Nephron (organoid): ENCODE measurements around the gene SERPINB2.

Experiments
- H3K27ac Mint-ChIP-seq, 3 experiments: 2 replicates each; pipeline ENCODE4 v1.8.0; 2020; ENCODE audit warnings: mixed read lengths in 3 of 3, mild to moderate bottlenecking in 2 of 3, moderate library complexity in 1 of 3
- H3K27me3 Mint-ChIP-seq: 2 replicates; pipeline ENCODE4 v1.8.0; 2021; ENCODE audit warnings: low read depth, mild to moderate bottlenecking, moderate library complexity, mixed read lengths
- H3K36me3 Mint-ChIP-seq: 2 replicates; pipeline ENCODE4 v1.8.0; 2020; ENCODE audit warnings: low read depth, mixed read lengths
- H3K4me1 Mint-ChIP-seq: 2 replicates; pipeline ENCODE4 v1.8.0; 2020; ENCODE audit warnings: mixed read lengths
- H3K4me3 Mint-ChIP-seq, 3 experiments: 2 replicates each; pipeline ENCODE4 v1.8.0; 2020; ENCODE audit warnings: mild to moderate bottlenecking in 3 of 3, mixed read lengths in 3 of 3, moderate library complexity in 2 of 3
- H3K9me3 Mint-ChIP-seq: 2 replicates; pipeline ENCODE4 v1.8.0; 2020; ENCODE audit warnings: mixed read lengths
- CTCF ChIP-seq, 3 experiments: fragments of 200-600 bp; sonication (generic); IDR thresholded peaks; one replicate each; pipeline ENCODE4 v1.5.0; 2021; ENCODE audit warnings: antibody characterized with exemption in 3 of 3; ENCODE audit not compliant: unreplicated experiment in 3 of 3

Gene SERPINB2

GRCh38 chr18:63858456-63858855, 29.0 kb upstream of the SERPINB2 start:
- Mint-ChIP-seq H3K4me1 (no peaks in the 10 kb centered on the region), H3K9me3 (peaks cover 8% of the 10 kb centered on the region), H3K27me3 (no peaks in the 10 kb centered on the region), H3K36me3 (no peaks in the 10 kb centered on the region), H3K27ac (no peak overlapping the region), H3K4me3 (no peak overlapping the region)
- TF ChIP-seq CTCF (IDR thresholded peaks at IDR 0.05; ENCODE audit: unreplicated experiment in 3 of 3), result no peak

GRCh38 chr18:63859781-63860475, 27.6 kb upstream of the SERPINB2 start:
- H3K27ac Mint-ChIP-seq, result no peak overlapping the region
- H3K9me3 Mint-ChIP-seq, result peaks cover 7% of the 10 kb centered on the region
- H3K4me1 Mint-ChIP-seq, result no peaks in the 10 kb centered on the region
- H3K27me3 Mint-ChIP-seq, result no peaks in the 10 kb centered on the region
- H3K4me3 Mint-ChIP-seq, result no peak overlapping the region
- no peaks in the 10 kb centered on the region for H3K36me3 Mint-ChIP-seq
- TF ChIP-seq CTCF (IDR thresholded peaks at IDR 0.05; ENCODE audit: unreplicated experiment in 3 of 3), result no peak

- no peak overlapping the region for H3K27ac Mint-ChIP-seq
- no peak for TF ChIP-seq CTCF (IDR thresholded peaks at IDR 0.05; ENCODE audit: unreplicated experiment in 3 of 3)
Observed at GRCh38 chr18:63860531-63860930, 27.0 kb upstream of the SERPINB2 start.

GRCh38 chr18:63867368-63868125, 20.0 kb upstream of the SERPINB2 start:
- no peak overlapping the region for H3K4me3 Mint-ChIP-seq
- H3K27me3 Mint-ChIP-seq, result peaks cover 3% of the 10 kb centered on the region
- no peak overlapping the region for H3K27ac Mint-ChIP-seq
- TF ChIP-seq CTCF (IDR thresholded peaks at IDR 0.05; ENCODE audit: unreplicated experiment in 3 of 3), result no peak
- no peaks in the 10 kb centered on the region for H3K9me3 Mint-ChIP-seq
- H3K4me1 Mint-ChIP-seq, result no peaks in the 10 kb centered on the region
- H3K36me3 Mint-ChIP-seq, result no peaks in the 10 kb centered on the region

More at GRCh38 chr18:63860531-63860930, 27.0 kb upstream of the SERPINB2 start:
- H3K27me3 Mint-ChIP-seq, result no peaks in the 10 kb centered on the region
- H3K9me3 Mint-ChIP-seq, result peaks cover 5% of the 10 kb centered on the region
- H3K36me3 Mint-ChIP-seq, result no peaks in the 10 kb centered on the region
- no peak overlapping the region for H3K4me3 Mint-ChIP-seq
- no peaks in the 10 kb centered on the region for H3K4me1 Mint-ChIP-seq

GRCh38 chr18:63868546-63868945, 19.0 kb upstream of the SERPINB2 start:
- Mint-ChIP-seq H3K9me3 (no peaks in the 10 kb centered on the region), H3K27ac (no peak overlapping the region), H3K27me3 (peaks cover 3% of the 10 kb centered on the region), H3K36me3 (no peaks in the 10 kb centered on the region), H3K4me1 (no peaks in the 10 kb centered on the region), H3K4me3 (no peak overlapping the region)
- TF ChIP-seq CTCF (IDR thresholded peaks at IDR 0.05; ENCODE audit: unreplicated experiment in 3 of 3), result no peak
